ENCODE results near the gene RUNX1. TPM values are rescaled to one million over a fixed set of nuclear protein-coding genes. Genes with fewer than 3 reads are reported as not detected.

Gene RUNX1
- total RNA-seq, 1 donor from 2014 or later = 22.1 TPM

DNA sequence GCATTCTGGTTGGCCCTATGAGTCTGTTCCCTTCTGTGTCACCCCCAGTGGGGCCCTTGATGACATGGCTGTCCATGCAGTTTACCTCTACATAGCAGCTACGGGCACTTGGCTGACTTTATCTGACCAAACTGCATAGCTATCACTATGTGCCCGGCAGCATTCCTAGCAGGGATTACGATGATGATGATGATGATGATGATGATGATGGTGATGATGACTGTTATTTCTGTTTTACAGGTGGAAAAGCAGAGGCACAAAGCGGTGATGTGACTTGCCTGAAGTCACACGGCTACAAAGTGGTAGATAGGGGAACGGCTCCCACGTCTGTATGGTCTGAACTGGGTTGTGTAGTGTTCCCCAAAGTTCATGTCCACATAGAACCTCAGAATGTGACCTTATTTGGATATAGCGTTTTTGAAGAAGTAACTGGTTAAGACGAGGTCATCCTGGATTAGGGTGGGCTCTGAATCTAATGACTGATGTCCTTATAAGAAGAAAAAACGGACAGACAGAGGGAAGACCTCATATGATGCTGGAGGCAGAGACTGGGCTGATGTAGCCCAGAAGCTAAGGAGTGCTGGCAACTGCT is 57.6 kb downstream of the RUNX1 start:
- DNase-seq = no peak

DNA sequence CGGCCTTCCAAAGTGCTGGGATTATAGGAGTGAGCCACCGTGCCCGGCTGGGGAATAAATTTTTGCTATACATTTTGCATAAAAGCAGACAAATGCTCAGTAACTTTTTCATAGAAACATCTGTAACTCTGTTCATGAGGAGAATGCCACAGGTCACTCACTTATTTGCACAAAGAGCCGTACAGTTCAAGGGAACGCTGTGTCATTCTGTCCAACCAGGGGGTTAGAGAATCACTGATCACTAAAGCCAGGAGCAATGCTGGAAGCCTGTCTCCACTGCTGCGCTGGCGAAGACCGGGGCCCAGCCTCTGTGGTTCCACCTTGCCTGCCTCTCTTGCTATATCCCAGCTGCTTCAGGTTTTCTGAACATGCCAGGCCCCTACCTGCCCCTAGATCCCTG is 58.3 kb downstream of the RUNX1 start:
- no peak for DNase-seq

DNA sequence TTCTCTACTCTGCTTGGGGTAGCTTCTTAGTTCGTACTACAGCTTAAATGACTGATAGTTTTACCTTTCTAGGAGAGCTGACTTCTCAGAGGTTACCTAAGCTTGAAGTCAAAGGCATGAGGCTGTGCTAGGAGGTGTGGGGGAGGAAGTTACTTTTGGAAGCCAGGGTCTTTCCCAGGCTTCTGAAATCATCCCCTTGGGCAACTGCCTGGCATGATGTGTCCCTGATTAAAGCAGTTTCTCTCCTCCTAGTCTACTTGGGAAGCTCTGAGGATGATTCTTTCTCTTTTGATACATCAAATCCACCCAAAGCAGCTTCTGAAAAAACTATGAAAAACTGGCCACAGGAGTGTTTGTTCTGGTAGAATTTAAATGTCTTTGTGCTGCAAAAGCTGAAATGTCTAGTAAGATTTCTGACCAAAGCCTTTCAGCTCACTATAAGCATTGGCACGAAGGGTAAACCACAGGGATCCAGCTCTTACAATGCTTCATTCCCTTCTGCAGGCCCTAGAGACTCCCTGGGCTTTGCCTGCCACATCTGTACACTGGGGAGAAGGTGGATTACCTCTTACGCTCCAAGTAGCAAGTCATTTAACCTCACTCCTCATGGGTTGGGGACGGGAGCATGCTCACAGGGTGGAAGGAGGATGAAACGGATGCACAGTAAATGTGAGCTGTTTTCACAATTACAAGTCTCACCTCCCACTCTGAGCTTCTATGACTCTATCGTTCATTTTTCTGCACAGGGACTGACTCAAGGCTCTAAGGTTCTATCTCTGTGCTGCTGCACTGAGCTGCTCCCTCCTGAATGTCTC is 59.6 kb downstream of the RUNX1 start:
- no peak for DNase-seq

DNA sequence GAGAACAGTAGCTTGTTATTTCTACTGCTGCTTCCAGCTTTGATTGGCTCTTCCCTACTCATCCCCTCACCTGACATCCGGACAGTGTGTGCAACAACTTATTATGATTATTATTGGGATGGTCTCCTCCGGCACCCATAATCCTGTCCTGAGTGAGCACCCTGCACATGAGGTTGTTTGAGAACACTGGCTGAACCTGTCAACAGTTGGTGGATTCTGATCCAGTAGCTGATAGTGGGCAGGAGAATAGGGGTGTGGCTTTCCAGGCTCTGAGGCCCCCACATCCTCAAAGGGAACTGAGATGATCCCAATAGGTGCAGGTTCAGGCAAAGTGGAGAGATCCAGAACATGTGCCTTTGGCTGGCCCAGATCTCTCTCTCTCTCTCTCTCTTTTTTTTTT is 60.5 kb downstream of the RUNX1 start:
- DNase-seq = no peak

DNA sequence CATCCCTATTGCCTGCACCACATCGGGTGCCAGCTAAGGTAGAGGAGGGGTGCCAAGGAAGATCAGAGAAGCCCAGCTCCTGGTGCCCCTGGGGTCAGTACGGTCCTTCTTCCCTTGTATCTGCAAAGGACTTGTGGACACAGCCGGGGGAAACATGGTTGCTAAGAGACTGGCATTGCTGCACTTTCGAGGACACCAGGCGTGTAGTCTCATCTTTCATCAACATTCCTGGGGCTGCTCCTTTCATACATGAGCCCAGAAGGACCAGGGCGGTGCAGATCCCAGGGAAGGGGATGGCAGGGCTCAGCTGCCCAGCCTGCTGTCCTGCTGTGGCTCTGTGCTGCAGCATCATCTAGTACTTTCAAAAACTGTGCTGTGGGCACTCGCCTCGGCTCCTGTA is 61.0 kb downstream of the RUNX1 start:
- no peak for DNase-seq

DNA sequence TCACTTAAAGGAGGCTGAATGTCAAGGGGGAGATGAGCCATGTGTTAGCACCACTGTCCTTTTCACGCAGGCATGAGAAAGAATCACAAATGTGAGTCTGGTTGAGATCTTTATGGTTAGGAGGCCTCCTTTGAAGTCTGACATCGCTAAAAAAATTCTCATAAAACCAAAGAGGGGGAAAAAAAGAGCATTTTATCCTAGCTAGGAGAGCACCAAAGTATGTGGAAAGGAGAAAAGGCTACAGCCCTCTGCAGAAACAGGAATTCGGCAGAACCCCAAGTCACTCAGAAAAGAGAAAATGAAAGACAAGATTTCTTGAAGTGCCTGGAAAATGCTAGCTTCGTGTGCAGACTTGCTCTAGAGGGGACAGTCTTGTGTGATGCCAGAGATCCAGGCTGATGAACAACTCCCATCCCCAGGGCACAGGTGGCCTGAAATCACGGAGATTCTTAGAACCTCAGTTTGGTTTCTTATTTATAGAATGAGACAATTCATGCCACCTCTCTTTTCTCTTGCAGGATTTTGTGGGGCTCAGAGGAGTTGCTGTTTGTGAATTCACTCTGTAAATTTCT is 61.5 kb downstream of the RUNX1 start:
- DNase-seq = no peak

DNA sequence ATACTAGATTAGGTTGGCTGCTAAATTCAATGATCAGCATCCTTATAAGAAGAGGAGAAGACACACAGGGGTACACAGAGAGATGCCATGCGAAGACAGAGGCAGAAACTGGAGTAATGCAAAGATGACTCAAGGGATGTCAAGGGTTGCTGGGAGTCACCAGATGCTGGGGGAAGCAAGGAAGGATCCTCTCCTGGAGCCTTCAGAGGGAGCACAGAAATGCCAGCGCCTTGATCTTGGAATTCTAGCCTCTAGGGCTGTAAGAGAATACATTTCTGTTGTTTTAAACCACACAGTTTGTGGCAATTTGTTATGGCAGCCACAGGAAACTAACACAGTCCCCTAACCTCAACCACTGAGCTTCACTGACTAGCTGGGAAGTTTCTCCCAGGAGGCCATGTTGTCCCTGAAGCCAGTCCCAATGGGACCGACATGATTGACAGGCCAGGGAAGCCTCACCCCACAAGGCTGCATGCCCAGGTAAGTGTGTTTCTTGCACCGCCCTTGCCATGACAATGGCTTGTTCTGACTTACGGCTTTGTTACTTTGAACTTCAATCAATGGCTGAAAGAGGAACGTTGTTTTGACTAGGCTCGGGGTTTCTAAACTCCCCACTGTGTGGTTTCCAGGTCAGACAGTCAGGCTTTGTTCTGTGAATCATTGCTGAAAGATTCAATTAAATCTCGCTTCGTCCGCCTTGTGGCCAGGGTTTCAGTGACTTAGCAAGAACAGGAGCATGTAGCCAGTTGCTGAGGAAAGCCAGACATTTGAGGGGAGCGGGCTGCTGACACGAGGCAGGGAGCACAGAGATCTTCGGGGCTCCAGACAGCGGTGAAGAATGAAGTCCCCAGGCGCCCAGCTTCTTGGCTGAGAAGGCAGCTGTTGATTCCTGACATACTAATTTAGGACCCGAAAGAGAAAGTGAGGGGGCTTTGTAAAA is 62.3 kb downstream of the RUNX1 start:
- DNase-seq = no peak

DNA sequence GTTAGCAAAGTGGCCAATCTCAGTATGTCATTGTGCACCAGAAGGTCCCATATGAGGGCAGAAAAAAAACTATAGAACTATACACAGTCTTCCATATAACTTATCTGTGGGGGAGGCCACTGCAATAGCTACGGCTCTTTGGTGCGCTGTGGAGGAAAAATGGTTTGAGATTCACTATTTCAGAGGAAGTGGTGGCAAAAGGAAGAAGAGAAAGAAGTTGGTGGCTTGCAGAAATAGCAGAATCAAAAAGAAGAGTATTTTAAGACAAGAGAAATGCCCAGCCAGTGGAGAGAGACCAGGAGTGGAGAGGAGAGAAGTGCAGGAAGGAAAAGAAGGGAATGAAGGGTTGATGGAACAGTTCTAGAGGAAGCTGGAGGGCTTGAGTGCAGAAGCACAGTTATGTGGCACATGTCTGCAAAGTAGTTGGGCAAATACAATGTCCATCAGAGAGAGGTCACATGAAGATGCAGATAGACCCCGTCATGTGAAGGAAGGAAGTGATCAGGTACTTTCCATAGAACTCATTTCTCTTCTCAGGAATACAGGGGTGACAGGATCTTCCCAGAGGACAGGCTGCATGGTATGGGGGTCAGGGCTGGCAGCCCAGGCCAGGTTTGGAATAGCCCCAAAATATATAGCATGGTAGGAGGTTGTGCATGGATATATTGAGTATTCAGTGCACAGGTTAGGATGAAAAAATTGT is 64.6 kb downstream of the RUNX1 start:
- DNase-seq = no peak

DNA sequence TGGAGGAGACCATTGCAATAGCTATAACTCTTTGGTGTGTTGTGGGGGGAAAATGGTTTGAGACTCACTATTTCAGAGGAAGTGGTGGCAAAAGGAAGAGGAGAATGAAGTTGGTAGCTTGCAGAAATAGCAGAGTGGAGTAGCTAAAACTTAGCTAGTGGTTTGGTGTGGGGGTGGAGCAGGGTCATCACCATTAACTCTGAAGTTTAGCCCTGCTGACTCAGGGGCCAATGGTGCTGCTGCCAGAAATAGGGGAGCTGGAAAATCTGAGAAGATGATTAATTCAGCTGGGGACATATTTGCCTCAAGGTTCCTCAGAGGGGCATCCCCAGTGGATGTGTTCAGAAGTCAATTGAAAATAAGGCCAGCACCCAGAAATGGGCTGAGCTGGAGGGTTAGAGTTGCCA is 65.4 kb downstream of the RUNX1 start:
- no peak for DNase-seq

DNA sequence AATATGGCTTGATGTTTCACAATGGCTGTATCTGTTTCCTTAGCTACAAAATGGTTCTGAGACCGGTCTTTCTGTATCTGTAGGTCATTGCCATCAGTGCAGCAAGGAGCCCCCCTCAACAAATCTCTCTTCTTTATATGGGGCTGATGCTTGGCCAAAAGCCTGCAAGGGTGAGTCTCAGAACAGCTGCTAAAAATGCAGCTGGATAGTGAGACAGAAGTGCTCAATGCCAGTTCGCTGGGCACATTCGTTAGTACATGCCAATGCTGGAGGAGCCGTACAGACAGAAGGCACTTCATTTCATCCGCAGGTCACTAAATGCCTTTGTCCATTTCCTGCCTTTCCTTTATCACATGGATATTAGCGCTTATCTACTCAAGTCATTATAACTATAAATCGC is 67.3 kb downstream of the RUNX1 start:
- no peak for DNase-seq

DNA sequence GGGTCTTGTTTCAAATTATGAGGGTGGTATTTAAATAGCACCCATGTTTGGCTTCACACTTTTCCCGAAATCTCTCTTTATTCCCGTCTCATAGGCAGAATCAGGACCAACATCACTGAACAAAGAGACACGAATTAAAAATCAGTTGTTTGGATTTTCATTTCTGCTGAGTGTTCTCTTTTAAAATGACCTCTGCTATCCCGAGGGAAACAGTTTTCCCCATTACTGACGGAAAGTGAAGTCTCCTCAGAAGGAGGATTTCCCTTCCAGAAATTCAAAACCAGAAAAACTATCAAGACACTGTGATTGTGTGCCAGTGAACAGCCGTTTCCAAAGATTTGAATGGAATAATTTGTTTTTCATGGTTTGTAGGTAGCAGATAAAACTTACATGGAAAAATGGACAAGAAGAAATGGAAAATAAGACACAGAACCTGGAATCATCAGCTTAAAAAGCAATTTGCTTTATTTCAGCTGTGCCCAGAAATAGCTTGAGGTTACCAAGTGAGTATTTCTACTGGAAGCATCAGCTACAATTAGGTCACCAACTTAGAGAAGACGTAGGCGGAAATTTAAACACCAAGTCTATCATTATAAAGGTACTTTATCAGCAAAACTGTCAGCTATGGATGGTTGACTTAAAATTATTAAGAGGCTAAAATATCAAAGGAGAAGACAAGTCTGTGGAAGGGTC is 68.5 kb downstream of the RUNX1 start:
- no peak for DNase-seq

DNA sequence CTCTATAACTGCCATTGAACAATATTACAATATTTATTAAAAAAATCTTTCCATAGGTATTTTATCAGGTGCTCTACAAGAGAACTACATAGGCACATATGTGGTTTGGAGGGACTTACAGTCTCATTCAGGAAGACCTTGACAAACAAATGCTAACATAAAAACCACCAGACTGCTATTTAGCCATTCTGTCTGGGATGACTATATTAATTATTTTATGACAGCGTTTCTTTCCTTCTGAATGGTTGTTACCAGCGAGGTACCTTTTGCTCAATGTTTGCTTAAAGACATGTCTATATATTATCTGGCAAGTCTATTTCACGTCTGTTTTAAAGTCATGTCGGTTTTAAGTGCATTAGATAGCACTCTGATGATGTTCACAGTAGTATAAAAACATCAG is 69.7 kb downstream of the RUNX1 start:
- DNase-seq = no peak

DNA sequence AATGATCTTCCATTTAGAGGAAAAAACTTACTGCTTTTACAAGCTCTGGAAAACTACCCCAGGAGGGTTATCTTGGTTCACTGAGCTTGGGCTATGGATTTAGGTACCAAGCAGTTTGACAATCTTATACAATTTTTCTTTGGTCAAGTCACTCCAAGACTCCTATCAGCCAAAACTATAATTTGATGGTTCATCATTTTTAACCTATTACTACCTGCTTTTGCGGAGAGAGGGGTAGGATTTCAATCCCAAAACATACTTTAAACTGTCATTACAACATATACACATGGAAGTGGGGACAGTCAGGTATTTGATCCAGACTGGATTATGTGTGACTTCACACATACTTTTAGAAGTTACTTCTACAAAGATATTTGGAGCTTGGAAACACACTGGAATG is 71.8 kb downstream of the RUNX1 start:
- DNase-seq = no peak

DNA sequence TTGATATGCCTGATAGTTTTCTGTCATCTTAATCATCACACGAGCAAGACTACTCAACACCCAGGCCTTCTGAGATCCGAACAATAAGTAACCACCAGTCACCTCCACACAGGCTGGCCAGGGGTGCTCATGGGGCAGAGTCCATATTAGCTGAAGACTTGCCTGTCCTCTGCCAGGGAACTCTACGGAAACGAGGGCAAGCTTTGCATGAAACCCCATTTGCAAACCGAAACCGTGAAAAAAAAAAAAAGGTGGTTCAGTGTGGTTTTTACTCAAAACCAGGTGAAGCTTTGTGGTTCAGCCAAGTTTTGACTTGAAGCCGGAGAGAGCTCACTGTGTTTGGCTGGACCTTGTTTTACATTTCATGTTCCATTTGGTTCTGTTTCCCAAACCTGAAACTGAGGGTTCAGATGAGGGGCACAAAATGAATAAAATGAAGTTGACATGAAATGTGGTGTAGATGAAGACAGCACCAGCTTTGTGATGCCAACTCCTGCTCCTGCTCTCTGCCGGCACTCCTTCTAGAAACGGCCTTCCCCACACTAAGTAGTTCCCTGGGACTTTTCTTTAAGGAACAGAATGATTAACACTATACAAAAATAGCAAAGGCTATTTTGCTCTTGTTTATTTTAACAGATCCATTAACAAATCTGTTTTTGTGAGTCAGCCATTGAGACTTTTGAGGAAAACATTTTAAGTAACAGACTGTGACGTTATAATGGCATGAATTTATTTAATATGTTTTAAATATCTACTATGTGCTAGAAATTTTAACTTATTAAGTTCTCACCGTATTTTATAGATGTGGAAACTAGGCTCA is 74.7 kb downstream of the RUNX1 start:
- DNase-seq = no peak

DNA sequence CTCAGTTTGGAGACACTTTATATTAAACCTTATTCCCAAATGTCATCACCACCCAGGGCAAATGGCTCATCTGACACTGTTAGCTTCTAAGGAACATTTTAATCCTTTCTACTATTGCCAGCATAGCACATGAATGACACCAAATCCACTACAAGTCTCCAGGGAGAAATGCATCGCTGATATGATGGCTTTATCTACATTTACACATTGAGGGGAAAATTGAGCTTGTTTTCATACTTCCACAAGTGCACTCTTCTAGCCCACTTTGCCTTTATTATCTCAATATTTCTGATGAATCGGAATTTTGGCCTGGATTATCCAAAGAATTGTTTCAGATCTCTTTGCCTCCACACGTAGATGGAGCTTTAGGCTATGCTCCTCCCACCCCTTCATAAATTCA is 75.4 kb downstream of the RUNX1 start:
- DNase-seq = no peak

DNA sequence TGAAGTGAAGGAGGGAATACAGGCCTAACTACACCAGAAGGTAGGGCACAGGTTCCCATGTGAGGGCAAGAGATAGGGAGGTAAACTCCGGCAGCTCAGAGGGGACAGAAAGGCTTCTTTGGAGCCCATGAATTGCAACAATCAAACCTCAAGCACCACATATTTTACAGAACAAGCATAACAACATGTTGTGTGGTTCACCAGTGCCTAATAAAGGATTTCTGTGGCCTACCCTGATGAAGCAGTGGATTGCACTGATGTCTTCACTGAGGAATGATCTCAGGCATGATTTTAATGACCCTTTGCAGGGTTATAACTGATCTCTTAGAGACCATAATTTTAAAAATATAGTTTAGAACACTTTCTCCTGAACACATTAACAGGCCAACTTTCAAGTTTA is 77.4 kb downstream of the RUNX1 start:
- no peak for DNase-seq

DNA sequence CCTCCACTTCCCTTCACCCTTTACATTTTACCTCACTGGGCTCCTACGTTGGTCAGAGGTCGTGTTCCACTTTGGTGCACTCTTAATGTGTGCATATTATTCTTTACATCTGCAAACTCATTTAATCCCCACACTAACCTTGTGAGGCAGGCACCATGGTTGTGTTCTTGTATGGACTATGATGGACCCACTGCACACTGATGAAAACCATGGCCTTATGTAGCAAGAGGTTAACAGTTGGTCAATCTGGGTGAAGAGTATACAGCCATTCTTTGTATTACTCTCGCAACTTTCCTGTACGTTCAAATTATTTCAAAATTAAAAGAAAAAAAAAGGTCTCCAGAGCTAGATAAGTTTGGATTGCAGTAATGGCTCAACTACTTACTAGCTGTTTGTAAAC is 78.5 kb downstream of the RUNX1 start:
- DNase-seq = no peak

DNA sequence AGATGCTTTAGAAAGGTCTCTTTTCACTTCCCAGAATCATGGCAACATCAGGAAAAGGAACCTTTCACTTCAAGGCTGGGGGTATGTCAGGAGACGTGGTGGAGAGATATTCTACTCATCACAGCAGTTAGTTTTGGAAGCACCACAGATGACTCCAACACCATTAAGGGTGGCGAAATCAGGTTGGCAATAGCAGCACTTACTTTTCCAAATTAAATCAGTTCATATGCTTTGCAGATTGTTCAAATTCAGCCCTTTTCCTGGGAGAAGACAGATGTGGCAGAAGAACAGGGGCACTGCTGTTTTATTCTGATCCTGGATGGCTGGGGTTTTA is 79.0 kb downstream of the RUNX1 start:
- no peak for DNase-seq

DNA sequence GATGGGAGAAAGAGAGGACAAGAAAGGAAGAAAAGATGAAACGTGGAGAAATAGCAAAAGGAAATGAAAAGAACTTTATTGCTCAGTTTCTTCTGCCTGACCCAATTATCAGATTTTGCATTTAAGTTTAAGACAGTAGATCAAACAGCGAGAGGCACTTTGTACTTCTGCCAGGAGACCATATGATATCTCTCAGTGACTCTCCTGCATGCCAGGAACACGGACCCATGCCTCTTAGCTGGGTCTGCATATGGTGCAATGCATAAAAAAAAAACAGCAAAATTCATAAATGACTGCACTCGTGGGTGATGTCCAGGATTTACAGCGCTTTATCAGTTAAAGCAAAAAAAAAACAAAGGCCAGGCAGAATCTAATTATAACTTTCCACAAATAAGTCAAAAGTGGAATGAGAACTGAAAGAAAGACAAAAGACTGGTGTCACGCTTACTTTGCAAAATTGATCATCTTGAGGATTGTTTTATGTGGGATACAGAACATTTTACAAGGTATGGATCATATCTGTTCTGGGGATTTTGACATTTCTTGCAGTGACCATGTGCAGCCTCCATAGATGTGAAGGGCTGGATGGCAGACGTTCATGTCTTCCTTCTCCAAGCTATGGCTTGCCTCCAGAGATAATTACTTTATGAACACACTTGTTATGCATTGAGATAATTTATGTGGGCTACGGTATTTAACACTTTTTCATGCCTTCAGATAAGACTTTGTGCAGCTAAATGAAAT is 79.5 kb downstream of the RUNX1 start:
- no peak for DNase-seq
